K562 (cell line): ENCODE data around the gene SLC4A5. TPM values are rescaled to one million over a fixed set of nuclear protein-coding genes. Genes with fewer than 3 reads are reported as not detected.

Experiments
- CTCF ChIP-seq, 3 experiments: IDR thresholded peaks in 2 of 3; conservative IDR thresholded peaks in 1 of 3; 2 replicates each; pipeline ENCODE4 v1.5.1; 2011 to 2012; ENCODE audit warnings: low read length in 3 of 3, mild to moderate bottlenecking in 3 of 3, control low read depth in 2 of 3, improper control_type of control experiment in 1 of 3, inconsistent platforms in 1 of 3, low read depth in 1 of 3, mixed read lengths in 1 of 3, moderate library complexity in 1 of 3; ENCODE audit not compliant: insufficient read depth in 2 of 3
- DACH1 ChIP-seq: fragments of 450-650 bp; IDR thresholded peaks from 2 replicates; pipeline ENCODE4 v1.6.1; 2018; ENCODE audit not compliant: partially characterized antibody
- ELF2 ChIP-seq: fragments of 250-450 bp; sonication (Bioruptor Pico); IDR thresholded peaks from 2 replicates; pipeline ENCODE4 v1.5.0; 2021; ENCODE audit warnings: mild to moderate bottlenecking
- HDGF ChIP-seq: fragments of 450-650 bp; IDR thresholded peaks from 2 replicates; pipeline ENCODE4 v1.6.1; 2016
- ILF3 ChIP-seq: fragments of 450-650 bp; IDR thresholded peaks from 2 replicates; pipeline ENCODE4 v1.6.1; 2018; ENCODE audit warnings: antibody characterized with exemption, mild to moderate bottlenecking, moderate library complexity, borderline replicate concordance
- KDM5B ChIP-seq: fragments of 200-600 bp; sonication (generic); IDR thresholded peaks from 2 replicates; pipeline ENCODE4 v1.6.1; 2012; ENCODE audit warnings: low read depth, mild to moderate bottlenecking, moderate library complexity, low read length, control low read depth, inconsistent platforms; ENCODE audit not compliant: insufficient replicate concordance
- KHSRP ChIP-seq: fragments of 450-650 bp; IDR thresholded peaks from 2 replicates; pipeline ENCODE4 v1.6.1; 2017
- MAZ ChIP-seq, 2 experiments: fragments of 450-650 bp in 1 of 2; sonication (generic) in 1 of 2; formaldehyde crosslinking; IDR thresholded peaks in 1 of 2; conservative IDR thresholded peaks in 1 of 2; 2 replicates each; pipeline versions ENCODE4 v1.4.0 to v1.5.0; 2020; ENCODE audit warnings: mild to moderate bottlenecking in 1 of 2, missing genetic modification reagents in 1 of 2
- MLLT1 ChIP-seq, 2 experiments: fragments of 450-650 bp; IDR thresholded peaks; 2 replicates each; pipeline ENCODE4 v1.6.1; 2016
- MYC ChIP-seq, 2 experiments: fragments of 250-450 bp in 1 of 2; sonication (Bioruptor Pico) in 1 of 2; IDR thresholded peaks; 2 replicates each; pipeline versions ENCODE4 v1.5.1 to v1.6.1; 2012 to 2021; ENCODE audit warnings: low read depth in 2 of 2, borderline replicate concordance in 1 of 2, improper control_type of control experiment in 1 of 2, low read length in 1 of 2, mild to moderate bottlenecking in 1 of 2, moderate library complexity in 1 of 2
- PML ChIP-seq: IDR thresholded peaks from 2 replicates; pipeline ENCODE4 v1.6.1; 2012; ENCODE audit warnings: low read length, inconsistent platforms
- SMARCE1 ChIP-seq: fragments of 450-650 bp; IDR thresholded peaks from 2 replicates; pipeline ENCODE4 v1.7.1; 2016; ENCODE audit warnings: mild to moderate bottlenecking
- TBL1XR1 ChIP-seq, 2 experiments: IDR thresholded peaks; 2 replicates each; pipeline ENCODE4 v1.6.1; 2012; ENCODE audit warnings: improper control_type of control experiment in 2 of 2, low read length in 2 of 2, mild to moderate bottlenecking in 1 of 2
- TBP ChIP-seq: optimal IDR thresholded peaks from 2 replicates; pipeline ENCODE3; 2011; ENCODE audit warnings: low read depth, low read length, improper control_type of control experiment
- THAP12 ChIP-seq: fragments of 250-450 bp; sonication (Bioruptor Pico); IDR thresholded peaks from 2 replicates; pipeline ENCODE4 v1.9.0; 2021; ENCODE audit warnings: mild to moderate bottlenecking, inconsistent platforms
- ZNF592 ChIP-seq: fragments of 450-650 bp; IDR thresholded peaks from 2 replicates; pipeline ENCODE4 v1.6.1; 2017; ENCODE audit warnings: antibody characterized with exemption, mild to moderate bottlenecking
- polyA plus RNA-seq, 8 experiments: library from polyadenylated mRNA; depleted of rRNA in 4 of 8; stranded (reverse) in 5 of 8; unstranded in 3 of 8; fragments of >200 nt; fragmentation: Nextera tagmentation in 2 of 8; fragmentation: Illumina TruSeq in 1 of 8; extraction: Ambion mirVana in 2 of 8; extraction: Trizol in 1 of 8; gene quantifications; 2 replicates each; pipeline versions ENCODE4 v1.2.1 to v1.2.3, GENCODE V29; 2011 to 2014; ENCODE audit warnings: inconsistent platforms in 1 of 8, missing spikeins in 1 of 8
- total RNA-seq, 7 experiments: library from RNA; depleted of rRNA in 6 of 7; stranded (reverse); fragments of >200 nt in 6 of 7; fragmentation: Illumina TruSeq in 2 of 7; extraction: Trizol in 2 of 7; gene quantifications; 2 replicates each; pipeline versions ENCODE4 v1.2.1 to v1.2.3, GENCODE V29; 2011 to 2021; ENCODE audit warnings: low replicate concordance in 1 of 7

The SLC4A5 gene
- total and polyA plus RNA-seq, 9 of the 15 experiments (the other 6 are each of a cell fraction or from before 2014, with no cell fraction given), result 0.03 to 0.77 (median 0.14) TPM; not detected in 1

GRCh38 chr2:74391580-74392448 lies 48.6 kb upstream of the SLC4A5 start (continued):
- TF ChIP-seq MAZ (CRISPR knock-in tag; conservative IDR thresholded peaks at IDR 0.05 in 1 of 2, IDR thresholded peaks at IDR 0.05 in 1 of 2) (peak; percentile 58 to 88; a peak in 3 of 4 replicates), MLLT1 (IDR thresholded peaks at IDR 0.05) (peak in 1 of 2 experiments; percentile 14; a peak in 1 of 4 replicates), THAP12 (CRISPR knock-in tag) (peak; percentile 14; the same call in 1 of the 2 replicates), DACH1 (peak; percentile 92), KHSRP (no peak), ELF2 (CRISPR knock-in tag) (peak; percentile 49; the same call in 1 of the 2 replicates), KDM5B (peak; percentile 68), PML (0 out of 2 replicates have a peak, but pooled peaks have one; percentile 49), TBL1XR1 (IDR thresholded peaks at IDR 0.05; ENCODE audit: low read length in 2 of 2) (0 out of 4 replicates have a peak, but pooled peaks of 1 of the 2 experiments have one; percentile 34), SMARCE1 (0 out of 2 replicates have a peak, but pooled peaks have one; percentile 29), HDGF (peak; percentile 53; the same call in 1 of the 2 replicates), MYC (IDR thresholded peaks at IDR 0.05; ENCODE audit: low read depth, low read length) (peak; percentile 68), MYC (CRISPR knock-in tag; IDR thresholded peaks at IDR 0.05; ENCODE audit: borderline replicate concordance, low read depth) (no peak), ILF3 (no peak), CTCF (IDR thresholded peaks at IDR 0.05 in 2 of 3, conservative IDR thresholded peaks at IDR 0.05 in 1 of 3; ENCODE audit: insufficient read depth in 2 of 3, low read depth in 1 of 3, low read length in 3 of 3) (peak; percentile 82 to 99 (median 99)), ZNF592 (0 out of 2 replicates have a peak, but pooled peaks have one; percentile 17), TBP (peak; percentile 89)
